Measurements from ENCODE around the gene RALGDS. TPM values are rescaled to one million over a fixed set of nuclear protein-coding genes. Genes with fewer than 3 reads are reported as not detected.

Gene RALGDS
- total RNA-seq, 1 donor from 2014 or later, result 64.8 TPM

DNA sequence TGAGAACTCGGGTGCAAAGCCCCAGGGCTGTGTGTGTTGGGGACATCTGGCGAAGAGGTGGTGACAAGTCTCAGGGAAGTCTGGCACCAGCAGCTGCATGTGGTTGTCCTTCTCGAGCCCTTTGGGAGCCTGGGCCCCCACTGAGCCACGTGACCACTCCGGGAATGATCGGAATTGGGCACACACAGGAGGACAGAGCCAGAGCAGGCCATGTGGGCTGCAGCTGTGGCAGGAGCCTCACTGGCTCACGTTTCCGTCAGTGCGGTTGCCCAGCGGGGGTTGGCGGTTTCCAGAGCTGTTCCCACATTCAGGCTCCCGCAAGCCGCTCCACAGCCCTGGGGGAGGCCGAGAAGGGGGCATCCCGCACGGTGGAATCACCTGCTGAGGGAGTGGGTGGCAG is 66.1 kb downstream of the RALGDS start:
- no peaks in the 10 kb centered on the region for H3K9me3 Mint-ChIP-seq
- H3K36me3 Mint-ChIP-seq, result peaks cover 12% of the 10 kb centered on the region
- peaks cover 6% of the 10 kb centered on the region for H3K4me1 Mint-ChIP-seq (ENCODE audit: unreplicated experiment)
- no peaks in the 10 kb centered on the region for H3K27me3 Mint-ChIP-seq
- H3K27ac Mint-ChIP-seq, result no peak overlapping the region
- TF ChIP-seq, protein P1, sequence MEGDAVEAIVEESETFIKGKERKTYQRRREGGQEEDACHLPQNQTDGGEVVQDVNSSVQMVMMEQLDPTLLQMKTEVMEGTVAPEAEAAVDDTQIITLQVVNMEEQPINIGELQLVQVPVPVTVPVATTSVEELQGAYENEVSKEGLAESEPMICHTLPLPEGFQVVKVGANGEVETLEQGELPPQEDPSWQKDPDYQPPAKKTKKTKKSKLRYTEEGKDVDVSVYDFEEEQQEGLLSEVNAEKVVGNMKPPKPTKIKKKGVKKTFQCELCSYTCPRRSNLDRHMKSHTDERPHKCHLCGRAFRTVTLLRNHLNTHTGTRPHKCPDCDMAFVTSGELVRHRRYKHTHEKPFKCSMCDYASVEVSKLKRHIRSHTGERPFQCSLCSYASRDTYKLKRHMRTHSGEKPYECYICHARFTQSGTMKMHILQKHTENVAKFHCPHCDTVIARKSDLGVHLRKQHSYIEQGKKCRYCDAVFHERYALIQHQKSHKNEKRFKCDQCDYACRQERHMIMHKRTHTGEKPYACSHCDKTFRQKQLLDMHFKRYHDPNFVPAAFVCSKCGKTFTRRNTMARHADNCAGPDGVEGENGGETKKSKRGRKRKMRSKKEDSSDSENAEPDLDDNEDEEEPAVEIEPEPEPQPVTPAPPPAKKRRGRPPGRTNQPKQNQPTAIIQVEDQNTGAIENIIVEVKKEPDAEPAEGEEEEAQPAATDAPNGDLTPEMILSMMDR (conservative IDR thresholded peaks at IDR 0.05), result no peak
- H3K4me3 Mint-ChIP-seq, result no peak overlapping the region
- no peak for DNase-seq (ENCODE audit: extremely low spot score, unreplicated experiment)

DNA sequence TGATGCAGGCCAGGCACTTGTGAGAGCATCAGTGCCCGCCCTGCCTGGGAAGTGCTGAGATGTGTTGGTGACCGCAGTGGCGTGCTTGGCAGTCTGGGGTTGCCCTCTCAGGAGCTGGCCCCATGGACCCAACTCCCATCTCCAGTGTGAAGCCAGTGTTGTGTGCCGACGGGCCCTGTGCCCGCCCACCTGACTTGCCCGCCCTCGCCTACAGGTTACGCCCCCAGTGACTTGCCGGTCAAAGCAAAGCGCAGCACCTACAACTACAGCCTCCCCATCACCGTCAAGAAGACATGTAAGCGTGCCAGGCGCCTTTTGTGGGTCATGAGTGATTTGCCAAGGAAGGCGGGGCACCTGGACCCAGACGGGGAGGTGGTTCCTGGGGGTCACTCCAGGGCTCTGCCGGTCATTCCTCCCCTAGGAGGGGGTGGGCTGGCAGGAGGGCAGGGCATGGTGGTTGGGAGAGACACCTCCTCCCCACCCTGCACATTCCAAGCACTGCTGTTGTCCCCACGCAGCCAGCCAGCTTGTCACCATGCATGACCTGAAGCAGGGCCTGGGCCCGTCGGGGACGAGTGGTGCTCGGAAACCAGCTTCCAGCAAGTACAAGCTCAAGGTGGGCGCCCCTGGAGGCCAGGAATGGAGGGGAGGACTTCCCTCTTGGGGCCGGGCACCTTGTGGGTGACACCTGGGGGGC is 66.7 kb downstream of the RALGDS start:
- H3K27ac Mint-ChIP-seq, result no peak overlapping the region
- peaks cover 12% of the 10 kb centered on the region for H3K36me3 Mint-ChIP-seq
- H3K4me1 Mint-ChIP-seq (ENCODE audit: unreplicated experiment), result peaks cover under 1% of the 10 kb centered on the region
- no peak overlapping the region for H3K4me3 Mint-ChIP-seq
- TF ChIP-seq, protein P1 (conservative IDR thresholded peaks at IDR 0.05), result no peak
- H3K27me3 Mint-ChIP-seq, result no peaks in the 10 kb centered on the region
- no peaks in the 10 kb centered on the region for H3K9me3 Mint-ChIP-seq
- no peak for DNase-seq (ENCODE audit: extremely low spot score, unreplicated experiment)

DNA sequence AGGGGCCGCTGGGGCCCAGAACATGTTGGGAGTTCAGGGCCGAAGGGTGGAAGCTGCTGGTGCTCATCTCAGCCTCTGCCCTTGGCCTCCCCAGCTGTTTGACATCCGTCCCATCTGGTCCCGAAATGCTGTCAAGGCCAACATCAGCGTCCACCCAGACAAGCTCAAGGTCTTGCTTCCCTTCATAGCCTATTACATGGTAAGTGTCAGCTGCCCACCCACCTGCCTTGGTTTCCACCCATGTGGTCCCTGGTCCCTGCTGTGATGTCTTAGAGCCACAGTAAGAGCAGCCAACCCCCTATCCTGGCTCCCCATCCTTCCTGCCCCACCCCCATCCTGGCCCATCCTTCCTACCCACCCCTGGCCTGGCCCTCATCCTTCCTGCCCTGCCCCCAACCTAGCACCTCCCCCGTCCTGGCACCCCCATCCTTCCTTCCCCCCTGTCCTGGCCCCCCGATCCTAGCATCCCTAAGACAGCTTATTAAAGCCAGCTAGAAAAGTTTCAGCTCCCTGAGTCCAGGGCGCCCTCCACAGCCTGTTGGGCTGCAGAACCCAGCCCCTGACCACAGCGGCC is 69.0 kb downstream of the RALGDS start:
- Mint-ChIP-seq H3K4me3 (no peak overlapping the region), H3K27ac (no peak overlapping the region), H3K36me3 (peaks cover 8% of the 10 kb centered on the region), H3K9me3 (no peaks in the 10 kb centered on the region), H3K4me1 (ENCODE audit: unreplicated experiment) (no peaks in the 10 kb centered on the region), H3K27me3 (no peaks in the 10 kb centered on the region)
- DNase-seq (ENCODE audit: extremely low spot score, unreplicated experiment), result no peak
- TF ChIP-seq, protein P1 (conservative IDR thresholded peaks at IDR 0.05), result no peak

DNA sequence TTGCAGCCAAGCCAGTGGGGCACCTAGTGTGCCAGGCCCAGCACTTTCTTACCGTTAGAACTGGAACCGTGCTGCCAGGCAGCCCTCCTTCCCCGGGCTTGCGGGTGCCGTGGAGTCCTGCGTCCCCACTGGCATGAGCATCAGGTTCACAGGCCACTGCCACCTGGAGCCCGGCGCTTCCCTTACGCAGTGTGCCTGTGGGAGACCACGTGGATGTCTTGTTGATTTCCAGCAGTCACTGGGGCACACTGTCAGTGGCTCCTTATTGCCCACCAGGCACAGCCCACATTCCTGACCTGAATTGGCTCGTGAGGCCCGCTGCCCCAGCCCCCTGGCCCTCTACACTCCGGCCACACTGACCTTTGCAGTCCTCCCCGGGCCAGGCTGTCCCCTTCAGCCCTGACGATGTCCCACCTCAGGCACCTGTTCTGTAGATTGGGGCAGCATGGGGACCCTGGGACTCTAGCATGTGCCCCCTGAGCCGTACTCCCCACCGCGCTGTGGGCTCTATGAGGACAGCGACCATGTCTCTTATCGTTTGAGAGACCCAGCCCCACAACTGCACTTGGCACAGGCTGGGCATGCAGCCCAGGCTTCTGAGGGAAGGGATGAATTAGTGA is 69.6 kb downstream of the RALGDS start:
- Mint-ChIP-seq H3K9me3 (no peaks in the 10 kb centered on the region), H3K27me3 (no peaks in the 10 kb centered on the region), H3K4me1 (ENCODE audit: unreplicated experiment) (no peaks in the 10 kb centered on the region), H3K36me3 (peaks cover 10% of the 10 kb centered on the region), H3K27ac (no peak overlapping the region), H3K4me3 (no peak overlapping the region)
- DNase-seq (ENCODE audit: extremely low spot score, unreplicated experiment), result no peak
- TF ChIP-seq, protein P1 (conservative IDR thresholded peaks at IDR 0.05), result no peak

DNA sequence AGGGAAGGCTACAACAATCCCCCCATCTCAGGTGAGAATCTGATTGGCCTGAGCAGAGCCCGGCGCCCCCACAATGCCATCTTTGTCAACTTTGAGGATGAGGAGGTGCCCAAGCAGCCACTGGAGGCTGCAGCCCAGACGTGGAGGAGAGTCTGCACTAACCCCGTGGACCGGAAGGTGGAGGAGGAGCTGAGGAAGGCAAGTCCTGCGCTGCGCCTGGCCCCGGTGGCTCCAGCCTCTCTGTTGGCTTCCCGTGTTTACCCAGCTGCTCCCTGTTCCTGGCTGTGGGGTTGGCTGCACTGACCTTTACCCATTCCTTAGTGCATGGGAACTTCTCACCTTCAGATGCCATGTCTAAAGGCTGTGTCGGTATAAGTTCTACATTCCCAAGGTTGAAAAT is 70.3 kb downstream of the RALGDS start:
- no peak overlapping the region for H3K4me3 Mint-ChIP-seq
- H3K9me3 Mint-ChIP-seq, result no peaks in the 10 kb centered on the region
- H3K27ac Mint-ChIP-seq, result no peak overlapping the region
- H3K4me1 Mint-ChIP-seq (ENCODE audit: unreplicated experiment), result no peaks in the 10 kb centered on the region
- DNase-seq (ENCODE audit: extremely low spot score, unreplicated experiment), result no peak
- peaks cover 10% of the 10 kb centered on the region for H3K36me3 Mint-ChIP-seq
- TF ChIP-seq, protein P1 (conservative IDR thresholded peaks at IDR 0.05), result no peak
- no peaks in the 10 kb centered on the region for H3K27me3 Mint-ChIP-seq
